Peyer's patch (tissue), 4 donors: ENCODE data around the gene MAN1C1.

Experiments used
- CTCF ChIP-seq, 6 experiments: fragments of 450-650 bp in 4 of 6; fragments of 200-600 bp in 2 of 6; sonication (generic) in 1 of 6; IDR thresholded peaks; one replicate each; pipeline ENCODE4 v1.5.1; 2017 to 2019; ENCODE audit warnings: antibody characterized with exemption in 6 of 6, mild to moderate bottlenecking in 3 of 6, moderate library complexity in 1 of 6
- POLR2A ChIP-seq, 2 donors: fragments of 450-650 bp; IDR thresholded peaks; one replicate each; pipeline ENCODE4 v1.5.1; 2017; ENCODE audit warnings: antibody characterized with exemption in 2 of 2, mild to moderate bottlenecking in 2 of 2, moderate library complexity in 2 of 2

- TF ChIP-seq CTCF (IDR thresholded peaks at IDR 0.05) (no peak), POLR2A (IDR thresholded peaks at IDR 0.05) (no peak)
Observed at GRCh38 chr1:25657121-25657882, 40.7 kb downstream of the MAN1C1 start.
